Stimulated activated CD4-positive, alpha-beta T cell treated with anti-CD3 and anti-CD28 coated beads, Interleukin-2, amount 100 ng/mL, for 4 hours (primary cell): ENCODE results near the gene RASSF5.

ENCODE experiments used
- DNase-seq: peaks from one replicate; pipeline ENCODE4 v3.0.0-alpha.2; 2020; ENCODE audit warnings: low read depth

The RASSF5 gene

GRCh38 chr1:206635080-206635977 is 128.0 kb downstream of the RASSF5 start, which contains the start of gene DYRK3:
Gene DYRK3, plus strand, starts transcription at chr1:206635536. Its CDS starts 168 bp downstream, at chr1:206635704.
- peak; percentile 90 for DNase-seq

GRCh38 chr1:206635978-206636345 is 128.6 kb downstream of the RASSF5 start:
- DNase-seq, result no peak

- no peak for DNase-seq
Observed at GRCh38 chr1:206636671-206637070, 129.3 kb downstream of the RASSF5 start.

- DNase-seq, result no peak
Observed at GRCh38 chr1:206637605-206638004, 130.3 kb downstream of the RASSF5 start.
